Esophagus muscularis mucosa (tissue), 4 donors: ENCODE measurements around the gene APLF. TPM values are rescaled to one million over a fixed set of nuclear protein-coding genes. Genes with fewer than 3 reads are reported as not detected.
A peak's percentile ranks its signal among the peaks of the same experiment; 100 is the strongest.

ENCODE experiments used
- DNase-seq: peaks from one replicate; pipeline ENCODE4 v3.0.0-alpha.2; 2017; ENCODE audit errors: extremely low spot score
- H3K27ac ChIP-seq, 4 donors: fragments of 200-600 bp; sonication (generic); replicated peaks in 1 of 4; 1 replicate in 3 of 4; 2 replicates in 1 of 4; pipeline ENCODE4 v1.5.1; 2016 to 2019; ENCODE audit warnings: mild to moderate bottlenecking in 1 of 4
- H3K27me3 ChIP-seq, 4 donors: fragments of 200-600 bp; sonication (generic); one replicate each; pipeline versions ENCODE4 v1.5.1 to v1.6.0; 2016 to 2019
- H3K36me3 ChIP-seq, 4 donors: fragments of 200-600 bp; sonication (generic); one replicate each; pipeline ENCODE4 v1.5.1; 2016 to 2019
- H3K4me1 ChIP-seq, 4 donors: fragments of 200-600 bp; sonication (generic); one replicate each; pipeline ENCODE4 v1.5.1; 2016 to 2019
- H3K4me3 ChIP-seq, 4 donors: fragments of 200-600 bp; sonication (generic); 1 replicate in 2 of 4; 2 replicates in 2 of 4; pipeline ENCODE4 v1.5.1; 2016 to 2019; ENCODE audit warnings: mild to moderate bottlenecking in 4 of 4, moderate library complexity in 1 of 4
- H3K9me3 ChIP-seq, 4 donors: fragments of 200-600 bp; sonication (generic); 1 replicate in 3 of 4; 2 replicates in 1 of 4; pipeline ENCODE4 v1.5.1; 2016 to 2019
- CTCF ChIP-seq, 3 experiments: fragments of 200-600 bp in 2 of 3; fragments of 450-650 bp in 1 of 3; sonication (generic) in 2 of 3; IDR thresholded peaks; one replicate each; pipeline ENCODE4 v1.5.1; 2017 to 2019; ENCODE audit warnings: antibody characterized with exemption in 3 of 3, mild to moderate bottlenecking in 2 of 3, moderate library complexity in 1 of 3
- EP300 ChIP-seq: sonication (generic); formaldehyde crosslinking; IDR thresholded peaks from one replicate; pipeline ENCODE4 v1.6.1; 2017; ENCODE audit warnings: antibody characterized with exemption
- POLR2A ChIP-seq: fragments of 450-650 bp; IDR thresholded peaks from one replicate; pipeline ENCODE4 v1.6.1; 2017; ENCODE audit warnings: antibody characterized with exemption, moderate library complexity, mild to moderate bottlenecking, low read depth
- POLR2AphosphoS5 ChIP-seq, 2 donors: sonication (generic); formaldehyde crosslinking; IDR thresholded peaks; one replicate each; pipeline ENCODE4 v1.6.1; 2017; ENCODE audit warnings: antibody characterized with exemption in 2 of 2
- WGBS: methylation state at CpG from one replicate; pipeline ENCODE4 v1.1.5; 2018; 5-methylcytosine and 5-hydroxymethylcytosine counted together
- intact Hi-C: fragments of 100-400 bp; cut with DNase I; formaldehyde crosslinking; loops from one replicate; pipeline ENCODE4 v1.15.1; 2023
- total RNA-seq, 4 donors: library from RNA; depleted of rRNA; stranded (reverse); fragments of >200 nt; gene quantifications; one replicate each; pipeline versions ENCODE4 v1.1.0 to v1.2.1, GENCODE V29; 2016

Gene APLF
- total RNA-seq, 4 donors from 2014 or later = 7.6 to 12.1 (median 10.9) TPM

GRCh38 chr2:68432696-68433658, 34.4 kb upstream of the APLF start:
- peak; percentile 66 for DNase-seq
- Histone ChIP-seq H3K4me1 (peaks cover 9 to 36% (median 30%) of the 10 kb centered on the region in 4 donors), H3K4me3 (no peak overlapping the region), H3K36me3 (no peaks in the 10 kb centered on the region), H3K27me3 (no peaks in the 10 kb centered on the region), H3K27ac (no peak overlapping the region), H3K9me3 (no peaks in the 10 kb centered on the region)
- no peak for TF ChIP-seq POLR2AphosphoS5 (IDR thresholded peaks at IDR 0.05)
- no peak for TF ChIP-seq CTCF (IDR thresholded peaks at IDR 0.05)
- TF ChIP-seq POLR2A = no peak
- no peak for TF ChIP-seq EP300
- intact Hi-C loops = no loop called here
- 75% methylated on average over 8 of the region's 14 CpGs for WGBS

- H3K4me1 ChIP-seq = peaks cover 9 to 33% (median 25%) of the 10 kb centered on the region in 4 donors
- DNase-seq = peak; percentile 81
- intact Hi-C loops = no loop called here
- H3K27ac ChIP-seq = peak overlapping the region in 1 of 4 donors; percentile 48
- H3K36me3 ChIP-seq = no peaks in the 10 kb centered on the region
- H3K9me3 ChIP-seq = no peaks in the 10 kb centered on the region
- no peak overlapping the region for H3K4me3 ChIP-seq
- no peak for TF ChIP-seq EP300
- TF ChIP-seq POLR2AphosphoS5 (IDR thresholded peaks at IDR 0.05) = no peak
- no peak for TF ChIP-seq CTCF (IDR thresholded peaks at IDR 0.05)
- no peak for TF ChIP-seq POLR2A
- no peaks in the 10 kb centered on the region for H3K27me3 ChIP-seq
These were observed 32.4 kb upstream of the APLF start for GRCh38 chr2:68434981-68435380.

GRCh38 chr2:68435615-68436014, 31.8 kb upstream of the APLF start:
- H3K27me3 ChIP-seq = no peaks in the 10 kb centered on the region
- no peaks in the 10 kb centered on the region for H3K36me3 ChIP-seq
- no peak overlapping the region for H3K4me3 ChIP-seq
- H3K4me1 ChIP-seq = peaks cover 9 to 40% (median 26%) of the 10 kb centered on the region in 4 donors
- intact Hi-C loops = no loop called here
- no peak for DNase-seq
- H3K9me3 ChIP-seq = no peaks in the 10 kb centered on the region
- TF ChIP-seq CTCF (IDR thresholded peaks at IDR 0.05) (no peak), POLR2A (no peak), EP300 (no peak), POLR2AphosphoS5 (IDR thresholded peaks at IDR 0.05) (no peak)
- peak overlapping the region in 3 of 4 donors; percentile 41 to 56 (median 48) for H3K27ac ChIP-seq

- WGBS = 19% methylated on average over 4 of the region's 4 CpGs
- TF ChIP-seq EP300 = no peak
- no peak for TF ChIP-seq POLR2AphosphoS5 (IDR thresholded peaks at IDR 0.05)
- no peak for TF ChIP-seq CTCF (IDR thresholded peaks at IDR 0.05)
- no peak for TF ChIP-seq POLR2A
- Histone ChIP-seq H3K27me3 (no peaks in the 10 kb centered on the region), H3K27ac (peak overlapping the region; percentile 28 to 56 (median 44)), H3K4me1 (peaks cover 9 to 44% (median 30%) of the 10 kb centered on the region in 4 donors), H3K9me3 (no peaks in the 10 kb centered on the region), H3K36me3 (no peaks in the 10 kb centered on the region), H3K4me3 (no peak overlapping the region)
- intact Hi-C loops = no loop called here
- peak; percentile 89 for DNase-seq
These were observed 31.1 kb upstream of the APLF start for GRCh38 chr2:68436270-68436669.
